Inferior parietal cortex (tissue), 1 donor: Measurements from ENCODE around the gene FANCI.
"Not testable (repeated sequence)": the region's sequence is repeated elsewhere in the genome, so short reads cannot be mapped to it uniquely, and the experiment has no call there.

Experiments
- DNase-seq: peaks from one replicate; pipeline ENCODE4 v3.0.0-alpha.2; 2016; ENCODE audit errors: extremely low spot score

The FANCI gene

DNA sequence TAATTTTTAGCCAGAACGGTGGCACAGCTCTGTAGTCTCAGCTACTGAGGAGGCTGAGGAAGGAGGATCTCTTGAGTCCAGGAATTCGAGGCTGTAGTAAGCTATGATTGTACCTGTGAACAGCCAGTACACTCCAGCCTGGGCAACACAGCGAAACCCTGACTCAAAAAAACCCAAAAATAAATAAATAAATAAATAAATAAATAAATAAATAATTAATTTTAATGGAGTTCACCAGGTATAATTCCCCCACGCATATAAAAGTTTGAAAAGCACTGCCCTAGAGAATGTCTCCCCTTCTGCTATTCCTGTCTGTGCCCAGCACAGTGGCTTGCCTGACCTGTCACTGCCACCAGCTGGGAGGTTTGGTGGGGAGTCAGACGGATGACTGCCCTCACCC is 18.2 kb upstream of the FANCI start:
- no peak for DNase-seq

DNA sequence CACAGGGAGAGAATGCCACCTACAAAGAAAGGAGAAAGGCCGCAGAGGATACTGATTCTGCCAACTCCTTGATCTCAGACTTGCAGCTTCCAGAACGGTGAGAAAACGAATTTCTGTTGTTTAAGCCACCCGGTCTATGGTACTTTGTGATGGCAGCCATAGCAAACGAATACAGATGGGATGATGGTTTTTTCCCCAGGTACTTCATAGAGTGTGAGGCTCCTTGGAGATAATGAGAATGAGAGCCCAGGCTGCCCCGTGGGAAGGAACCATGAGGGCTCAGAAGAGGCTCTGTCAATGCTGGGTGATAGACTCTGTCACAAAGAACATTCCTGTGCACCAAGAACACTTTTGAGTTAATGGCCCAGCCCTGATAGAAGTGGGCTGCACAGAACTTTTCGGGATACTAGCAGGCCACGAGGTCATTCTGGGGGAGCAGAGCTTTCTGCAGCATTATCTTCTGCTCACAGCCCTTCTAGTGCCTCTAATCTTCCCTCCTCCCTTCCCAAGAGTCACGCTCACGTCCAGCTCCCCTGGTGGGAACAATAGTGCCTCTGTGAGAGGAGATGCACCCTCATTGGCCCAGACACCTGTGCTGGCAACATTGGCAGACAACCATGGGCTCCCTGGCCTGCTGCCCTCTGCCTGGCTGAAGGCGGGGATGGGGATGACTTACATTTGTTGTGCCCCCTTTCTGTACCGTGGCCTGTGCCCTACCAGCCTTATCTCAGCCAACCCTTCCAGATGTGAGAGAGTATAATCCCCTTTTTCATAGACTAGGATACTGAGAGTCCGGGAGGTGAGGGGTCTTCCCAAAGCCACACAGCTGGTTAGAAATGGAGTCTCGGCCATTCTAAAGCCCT is 17.2 kb upstream of the FANCI start:
- DNase-seq, result no peak

DNA sequence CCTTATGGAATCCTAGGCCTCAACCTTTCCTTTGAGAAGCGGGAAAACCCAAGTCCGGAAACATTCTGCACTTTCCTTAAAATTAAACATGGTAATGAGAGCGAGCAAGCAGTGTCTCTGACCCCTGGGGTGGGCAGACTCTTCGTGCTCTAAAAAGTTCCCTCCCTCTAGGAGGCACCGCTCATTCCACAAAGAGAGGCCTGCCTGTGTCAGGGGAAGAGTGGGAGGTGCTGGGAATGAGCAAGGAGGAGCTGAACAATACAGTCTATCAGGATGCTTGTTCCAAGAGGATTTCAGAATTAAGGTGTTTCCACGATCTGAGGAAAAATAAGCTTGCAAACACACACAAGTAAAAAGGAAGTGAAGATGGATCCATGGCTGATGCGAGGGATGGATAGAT is 16.4 kb upstream of the FANCI start:
- no peak for DNase-seq

DNA sequence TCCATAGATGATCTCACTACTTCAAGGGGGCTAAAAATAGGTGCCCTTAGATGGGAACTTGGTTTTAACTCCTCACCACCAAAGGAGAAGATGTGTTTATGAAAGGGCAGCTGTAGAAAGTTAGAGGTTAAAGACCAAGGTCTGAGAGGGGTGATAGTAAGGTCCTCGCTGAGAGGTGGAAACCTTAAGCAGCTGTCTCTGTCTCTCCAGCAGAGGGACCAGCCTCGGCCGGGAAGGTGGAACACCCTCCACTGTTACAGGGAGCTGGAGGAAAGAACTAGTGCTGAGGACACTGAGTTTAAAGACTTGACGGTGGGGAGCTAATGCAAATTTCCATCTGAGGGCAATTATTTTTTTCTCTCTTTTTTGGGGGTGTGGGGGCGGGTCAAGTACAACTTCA is 13.5 kb upstream of the FANCI start:
- no peak for DNase-seq

DNA sequence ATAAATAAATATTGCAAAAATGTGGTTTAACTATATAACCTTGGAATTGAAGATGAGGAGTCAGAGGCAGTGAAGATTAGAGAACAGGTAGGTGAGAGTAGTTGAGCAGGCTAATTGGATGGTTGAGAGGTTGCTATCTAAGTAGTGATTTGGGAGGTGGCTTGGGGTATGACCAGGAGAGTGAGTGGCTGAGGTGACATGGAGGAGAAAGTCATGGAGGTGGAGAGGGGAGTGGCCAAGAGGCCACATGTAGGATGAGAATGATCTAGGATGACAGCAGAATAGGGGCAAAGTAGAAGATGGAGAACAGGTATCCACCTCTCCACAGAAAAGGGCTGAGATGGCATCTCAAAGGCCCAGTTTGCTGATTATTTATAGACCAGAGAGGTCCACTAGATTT is 11.9 kb upstream of the FANCI start:
- no peak for DNase-seq

DNA sequence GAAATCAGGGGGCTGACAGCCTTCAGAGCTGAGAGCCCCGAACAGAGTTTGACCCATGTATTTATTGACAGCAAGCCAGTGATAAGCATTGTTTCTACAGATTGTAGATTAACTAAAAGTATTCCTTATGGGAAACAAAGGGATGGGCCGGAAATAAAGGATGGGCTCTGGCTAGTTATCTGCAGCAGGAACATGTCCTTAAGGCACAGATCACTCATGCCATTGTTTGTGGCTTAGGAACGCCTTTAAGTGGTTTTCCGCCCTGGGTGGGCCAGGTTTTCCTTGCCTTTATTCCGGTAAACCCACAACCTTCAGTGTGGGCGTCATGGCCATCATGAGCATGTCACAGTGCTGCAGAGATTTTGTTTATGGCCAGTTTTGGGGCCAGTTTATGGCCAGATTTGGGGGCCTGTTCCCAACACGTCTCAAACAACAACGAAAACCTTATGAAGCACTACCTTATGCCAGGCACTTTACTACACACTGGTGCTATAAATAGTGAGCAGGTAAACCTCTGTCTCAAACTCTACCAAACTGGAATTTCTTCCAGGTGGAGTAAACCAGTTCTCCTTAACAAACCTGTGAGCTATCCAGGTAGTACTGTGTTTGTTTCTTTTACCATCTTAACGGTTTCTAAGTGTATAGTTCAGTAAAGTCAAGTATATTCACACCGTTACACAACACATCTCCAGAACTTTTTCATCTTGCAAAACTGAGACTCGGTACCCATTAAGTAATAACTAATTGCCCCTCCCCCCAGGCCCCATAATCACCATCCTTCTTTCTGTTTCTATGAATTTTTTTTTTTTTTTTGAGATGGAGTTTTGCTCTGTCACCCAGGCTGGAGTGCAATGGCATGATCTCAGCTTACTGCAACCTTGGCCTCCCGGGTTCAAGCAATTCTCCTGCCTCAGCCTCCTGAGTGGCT is 3.6 kb upstream of the FANCI start:
- DNase-seq, result not testable (repeated sequence)

DNA sequence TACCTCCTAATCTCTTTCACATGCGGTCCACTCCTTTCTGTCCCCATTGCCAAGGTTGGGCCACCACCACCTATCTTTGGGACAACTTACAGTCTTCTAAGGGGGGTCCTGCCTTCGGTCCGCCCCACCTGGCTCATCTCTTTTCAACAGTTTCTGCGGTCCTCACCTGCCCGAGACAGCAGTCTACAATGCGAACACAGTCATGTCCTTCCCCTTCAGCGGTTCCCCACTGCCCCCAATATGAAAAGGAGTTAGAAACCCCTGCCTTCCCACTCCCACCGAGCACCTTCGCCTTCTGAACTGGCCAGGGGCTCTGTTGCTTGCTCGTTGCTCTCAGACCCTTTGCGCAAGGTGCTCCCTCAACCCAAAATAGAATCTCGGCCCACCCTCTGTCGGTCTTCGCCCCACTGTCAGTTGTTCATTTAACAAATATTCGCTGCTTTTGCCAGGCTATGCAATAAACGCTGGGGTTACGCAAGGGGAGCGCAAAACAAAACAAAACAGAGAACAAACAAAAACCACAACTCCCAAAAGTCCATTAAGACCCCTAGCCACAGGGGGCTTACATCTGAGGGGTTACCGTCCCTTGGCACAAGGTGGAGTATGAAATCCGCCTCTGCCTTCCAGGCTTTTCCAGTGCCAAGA is 611 bp upstream of the FANCI start:
- DNase-seq, result no peak

DNA sequence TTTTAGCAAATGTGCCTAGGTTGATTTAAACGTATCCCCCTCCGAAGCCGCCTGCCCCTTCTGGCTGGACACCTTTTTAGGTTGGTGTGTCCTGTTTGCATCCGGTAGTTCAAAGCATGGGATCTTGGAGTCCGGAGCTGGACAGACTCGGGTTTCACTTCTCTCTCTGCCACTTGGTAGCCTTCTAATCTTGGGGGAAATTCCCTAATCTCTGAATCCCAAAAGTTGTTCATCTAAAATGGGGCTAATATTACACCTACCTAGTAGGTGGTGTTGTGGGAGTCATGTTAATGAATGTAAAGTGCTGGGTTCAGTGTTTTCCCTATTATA is 760 bp downstream of the FANCI start:
- DNase-seq, result no peak

DNA sequence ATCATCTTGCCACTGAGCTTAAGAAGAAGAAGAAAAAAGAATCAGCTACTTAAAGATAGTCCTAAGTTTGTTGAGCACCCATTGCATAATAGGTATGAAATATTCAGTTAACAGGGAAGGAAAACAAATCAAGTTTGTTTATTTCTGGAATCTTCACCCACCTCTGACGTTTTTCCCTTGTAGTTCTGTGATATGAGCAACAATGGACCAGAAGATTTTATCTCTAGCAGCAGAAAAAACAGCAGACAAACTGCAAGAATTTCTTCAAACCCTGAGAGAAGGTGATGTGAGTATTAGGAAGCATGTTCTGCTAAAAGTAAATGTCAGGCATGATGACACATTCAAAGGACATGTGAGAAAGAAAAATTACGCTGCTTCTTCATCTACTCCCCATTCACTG is 3.7 kb downstream of the FANCI start:
- DNase-seq, result no peak

DNA sequence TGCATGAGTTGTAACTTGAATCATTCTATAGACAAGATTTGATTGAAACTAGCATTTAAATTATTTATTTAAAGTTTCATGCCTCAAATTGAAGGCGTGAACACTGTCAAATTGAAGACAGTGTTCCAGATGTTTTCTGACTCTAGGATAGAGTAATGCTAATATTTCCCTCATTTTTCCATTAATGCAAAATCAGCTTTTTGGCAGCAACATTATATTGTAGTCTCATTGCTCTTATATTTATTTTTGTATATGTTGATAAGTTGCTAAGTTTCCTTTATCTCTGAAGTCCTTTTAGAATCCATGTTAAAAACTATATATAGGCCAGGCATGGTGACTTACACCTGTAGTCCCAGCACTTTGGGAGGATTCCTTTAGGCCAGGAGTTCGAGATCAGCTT is 4.8 kb downstream of the FANCI start:
- no peak for DNase-seq

DNA sequence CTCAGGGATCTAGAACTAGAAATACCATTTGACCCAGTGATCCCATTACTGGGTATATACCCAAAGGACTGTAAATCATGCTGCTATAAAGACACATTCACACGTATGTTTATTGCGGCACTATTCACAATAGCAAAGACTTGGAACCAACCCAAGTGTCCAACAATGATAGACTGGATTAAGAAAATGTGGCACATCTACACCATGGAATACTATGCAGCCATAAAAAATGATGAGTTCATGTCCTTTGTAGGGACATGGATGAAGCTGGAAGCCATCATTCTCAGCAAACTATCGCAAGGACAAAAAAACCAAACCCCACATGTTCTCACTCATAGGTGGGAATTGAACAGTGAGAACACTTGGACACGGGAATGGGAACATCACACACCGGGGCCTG is 6.4 kb downstream of the FANCI start:
- DNase-seq, result not testable (repeated sequence)

DNA sequence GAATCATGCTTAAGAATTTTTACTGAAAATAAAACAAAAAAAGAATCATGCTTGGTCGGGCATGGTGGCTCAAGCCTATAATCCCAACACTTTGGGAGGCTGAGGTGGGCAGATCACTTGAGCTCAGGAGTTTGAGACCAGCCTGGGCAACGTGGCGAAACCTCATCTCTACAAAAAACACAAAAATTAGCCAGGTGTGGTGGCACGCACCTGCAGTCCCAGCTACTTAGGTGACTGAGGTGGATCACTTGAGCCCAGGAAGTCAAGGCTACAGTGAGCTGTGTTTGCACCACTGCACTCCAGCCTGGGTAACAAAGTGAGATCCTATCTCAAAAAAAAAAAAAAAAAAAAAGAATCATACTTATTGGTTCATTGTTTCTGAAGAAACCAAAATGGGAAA is 33.5 kb downstream of the FANCI start:
- not testable (repeated sequence) for DNase-seq

DNA sequence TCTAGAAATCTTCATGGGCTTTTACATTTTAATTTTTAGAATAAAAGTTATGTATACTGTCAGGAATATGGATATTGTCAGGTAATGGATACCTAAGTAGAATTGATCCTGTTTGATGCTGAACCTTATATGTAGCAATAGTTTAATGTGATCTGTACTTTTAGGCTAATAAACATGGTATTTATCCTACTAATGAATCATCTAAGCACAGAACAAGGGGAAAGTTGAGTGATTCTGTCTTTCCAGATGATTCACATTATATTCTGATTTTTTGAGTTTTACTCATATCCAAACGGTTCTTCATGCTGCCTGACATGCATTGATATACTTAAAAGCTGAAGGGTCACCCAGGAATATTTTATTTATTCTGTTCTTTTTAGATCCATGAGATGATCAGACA is 34.5 kb downstream of the FANCI start:
- no peak for DNase-seq

DNA sequence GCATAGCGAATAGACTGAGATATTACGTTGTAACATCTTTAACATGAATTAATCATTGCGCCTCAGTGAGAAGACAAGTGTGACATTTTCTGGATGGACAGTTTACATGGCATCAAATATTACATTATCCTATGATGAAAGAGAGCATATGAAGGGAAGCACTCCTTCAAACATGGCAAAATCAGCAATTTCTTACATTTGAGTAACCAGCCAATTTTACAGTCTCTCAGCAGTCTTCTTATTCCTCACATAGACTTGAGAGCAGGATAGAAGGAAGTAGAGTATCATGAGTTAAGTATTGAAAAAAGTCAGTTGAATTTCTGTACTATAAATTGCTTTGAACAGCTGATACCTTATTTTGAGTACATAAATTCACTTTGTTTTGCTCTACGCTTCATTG is 38.9 kb downstream of the FANCI start:
- no peak for DNase-seq

DNA sequence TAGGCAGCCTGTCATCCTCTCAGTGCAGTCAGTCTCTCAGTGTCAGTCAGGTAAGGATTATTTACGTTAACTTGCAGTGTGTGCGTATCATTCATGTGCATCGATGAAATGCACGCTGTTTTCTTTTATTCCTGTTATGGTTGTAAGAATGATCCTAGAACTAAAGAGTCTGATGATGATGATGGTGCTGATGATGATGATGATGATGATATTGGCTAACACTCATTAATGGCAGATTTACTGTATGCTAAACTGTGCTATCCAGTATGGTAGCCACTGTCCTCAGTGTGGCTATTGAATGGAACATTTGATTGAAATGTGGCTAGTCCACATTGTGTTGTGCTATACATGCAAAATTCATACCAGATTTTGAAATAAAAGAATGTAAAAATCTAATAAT is 39.4 kb downstream of the FANCI start:
- DNase-seq, result no peak

DNA sequence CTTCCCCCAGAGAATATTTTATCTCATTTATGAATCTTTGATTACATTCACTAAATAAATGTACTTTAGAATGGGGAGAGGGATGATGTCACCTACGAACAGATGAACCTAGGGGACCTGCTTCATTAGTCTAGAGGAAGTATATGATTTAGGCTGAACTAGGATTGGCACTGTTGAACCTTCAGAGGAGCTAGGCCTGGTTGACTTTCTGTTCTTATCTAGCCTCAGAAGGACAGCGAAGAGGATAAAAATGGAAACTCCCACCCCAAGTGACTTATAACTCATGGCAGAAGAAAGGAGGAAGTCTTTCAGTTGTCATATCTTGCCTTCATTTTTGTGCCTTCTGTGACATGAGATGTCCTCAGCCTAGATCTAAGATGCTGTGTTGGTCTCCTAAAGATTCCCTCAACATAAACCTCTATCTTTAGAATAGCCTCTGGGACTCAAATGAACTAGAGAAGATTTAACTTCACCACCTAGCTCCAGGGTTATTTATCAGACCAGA is 48.2 kb downstream of the FANCI start:
- DNase-seq, result no peak

DNA sequence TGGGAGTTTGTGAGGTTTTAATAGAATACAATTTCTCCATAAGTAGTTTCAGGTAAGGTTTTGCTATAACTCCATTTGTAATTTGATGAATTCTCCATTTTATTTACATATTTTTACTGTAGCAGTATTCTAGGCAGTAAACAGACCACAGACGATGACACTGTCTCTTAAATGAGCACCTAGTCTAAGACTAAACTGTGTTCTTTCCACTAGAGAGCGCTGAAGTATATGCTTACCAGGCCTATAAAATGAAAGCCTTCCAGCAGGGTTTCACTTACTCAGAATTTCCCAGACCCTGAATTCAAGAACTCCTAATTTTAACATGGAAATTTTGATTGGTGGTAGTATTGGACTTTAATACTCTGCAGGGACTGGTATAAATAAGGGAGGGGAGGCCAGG is 49.2 kb downstream of the FANCI start:
- DNase-seq, result no peak

DNA sequence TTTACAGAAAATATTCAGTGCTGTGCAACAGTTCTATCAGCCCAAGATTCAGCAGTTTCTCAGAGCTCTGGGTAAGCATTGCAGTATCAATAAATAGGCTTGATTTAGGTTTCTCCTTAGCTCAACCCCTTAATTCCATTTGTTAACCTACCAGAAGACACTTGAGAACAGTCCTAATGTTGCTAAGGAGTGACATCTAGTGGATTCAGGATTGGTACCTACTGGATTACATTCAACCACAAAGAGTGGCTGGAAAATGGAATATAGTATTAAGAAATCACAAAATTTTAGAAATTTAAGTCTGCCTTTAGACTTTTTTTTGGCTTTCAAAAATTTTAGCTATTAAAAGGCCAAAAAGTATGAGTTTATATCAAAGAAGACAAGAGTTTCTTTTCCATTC is 56.1 kb downstream of the FANCI start:
- peak; percentile 51 for DNase-seq

DNA sequence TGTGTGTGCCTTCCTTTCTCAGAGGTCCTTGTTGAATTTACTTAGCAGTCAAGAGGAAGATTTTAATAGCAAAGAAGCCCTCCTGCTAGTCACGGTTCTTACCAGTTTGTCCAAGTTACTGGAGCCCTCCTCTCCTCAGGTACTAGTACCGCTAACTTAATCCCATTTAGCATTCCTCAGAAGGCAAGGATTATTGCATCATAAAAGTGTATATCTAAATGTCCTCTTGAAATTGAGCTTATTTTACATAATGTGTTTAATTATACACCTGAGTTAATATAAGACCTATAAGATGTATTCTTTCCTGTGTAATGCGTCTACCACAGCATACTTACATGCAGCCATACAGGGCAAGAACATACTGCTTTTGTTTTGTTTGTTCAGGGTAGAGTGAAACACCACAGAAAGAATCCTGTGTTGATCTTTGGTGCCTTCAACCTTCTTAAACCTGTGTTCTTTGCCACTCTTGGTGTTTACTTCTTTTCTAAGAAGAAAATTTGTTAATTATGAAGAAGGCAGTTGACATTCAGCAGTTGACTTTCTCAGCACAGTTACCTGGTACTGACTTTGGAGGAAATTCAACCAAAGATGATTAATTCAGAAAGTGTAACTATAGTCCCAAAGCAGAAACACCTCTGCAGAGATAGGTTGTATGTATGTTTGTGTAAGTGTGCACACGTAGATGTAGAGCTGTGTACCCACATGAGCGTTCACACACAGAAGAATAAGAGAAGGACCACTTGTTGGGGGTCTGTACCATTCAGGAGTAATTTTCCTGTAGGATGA is 57.7 kb downstream of the FANCI start:
- DNase-seq, result no peak

DNA sequence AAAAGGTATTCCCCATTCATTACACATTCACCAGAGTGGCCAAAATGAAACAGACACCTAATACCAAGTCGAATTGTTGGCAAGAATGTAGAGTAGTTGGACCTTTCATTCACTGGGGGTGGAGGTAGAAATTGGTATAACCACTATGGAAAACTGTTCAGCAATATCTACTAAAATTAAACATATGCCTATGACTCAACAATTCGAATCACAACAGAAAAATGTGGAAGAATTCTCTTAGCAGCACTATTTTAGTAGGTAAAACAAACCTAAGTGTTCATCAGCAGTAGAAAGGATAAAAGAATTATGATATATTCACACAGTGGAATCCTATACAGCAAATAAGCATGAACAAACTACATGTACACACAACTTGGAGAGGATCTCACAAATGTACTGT is 60.2 kb downstream of the FANCI start:
- DNase-seq, result no peak

DNA sequence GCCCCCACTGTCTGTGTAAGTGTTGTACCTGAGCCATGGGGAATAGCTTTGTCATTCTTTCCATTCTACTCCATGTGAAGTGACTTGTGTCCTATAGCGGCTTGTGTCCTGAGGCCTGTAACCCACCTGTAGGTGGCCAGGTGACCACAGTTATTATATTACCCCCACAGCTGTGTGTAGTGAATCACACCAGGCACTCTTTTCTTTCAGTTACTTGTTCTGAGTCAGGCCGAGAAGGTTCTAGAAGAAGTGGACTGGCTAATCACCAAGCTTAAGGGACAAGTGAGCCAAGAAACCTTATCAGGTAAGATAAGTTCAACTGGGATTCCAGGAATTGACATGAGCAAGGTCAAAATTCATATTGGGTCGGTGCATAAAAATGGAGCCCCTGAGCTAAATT is 61.6 kb downstream of the FANCI start:
- DNase-seq, result no peak
